HPDE6-E6E7 (cell line): ENCODE measurements around the gene MAGEA12.
"Not testable (repeated sequence)": the region's sequence is repeated elsewhere in the genome, so short reads cannot be mapped to it uniquely, and the experiment has no call there.

Source experiments
- DNase-seq: peaks from one replicate; pipeline ENCODE4 v3.0.0; 2011; ENCODE audit warnings: missing footprints; ENCODE audit errors: extremely low spot score

Gene MAGEA12

GRCh38 chrX:152761582-152761981 lies 28.0 kb downstream of the MAGEA12 start:
- not testable (repeated sequence) for DNase-seq

- not testable (repeated sequence) for DNase-seq
These were observed 33.0 kb downstream of the MAGEA12 start for GRCh38 chrX:152766562-152766961.

- not testable (repeated sequence) for DNase-seq
These were observed 36.2 kb downstream of the MAGEA12 start, which contains the start of gene MAGEA6 for GRCh38 chrX:152769549-152770289. TSS of gene MAGEA6 (minus strand) at chrX:152769689. CDS start at chrX:152767650, 2,039 bp downstream.

GRCh38 chrX:152787062-152787461 lies 53.5 kb downstream of the MAGEA12 start:
- DNase-seq, result not testable (repeated sequence)
